HG02884 (cell line): Measurements from ENCODE around the gene ATP6V1D.
"Not testable (repeated sequence)": the region's sequence is repeated elsewhere in the genome, so short reads cannot be mapped to it uniquely, and the experiment has no call there.

Source experiments
- ATAC-seq: cut with Tn5 transposase; IDR thresholded peaks from one replicate; pipeline ENCODE4 v1.9.1; 2021; ENCODE audit warnings: mild to moderate bottlenecking, moderate library complexity; ENCODE audit not compliant: unreplicated experiment

Gene ATP6V1D

GRCh38 chr14:67371247-67372148, 11.9 kb upstream of the ATP6V1D start:
- no peak for ATAC-seq

GRCh38 chr14:67370830-67371229, 11.2 kb upstream of the ATP6V1D start:
- ATAC-seq = no peak

GRCh38 chr14:67365476-67365875, 5.9 kb upstream of the ATP6V1D start:
- ATAC-seq = no peak

- ATAC-seq = peak; percentile 12
Measured at GRCh38 chr14:67360470-67361206, 1.0 kb upstream of the ATP6V1D start.

GRCh38 chr14:67358924-67359774, 455 bp downstream of the ATP6V1D start:
- no peak for ATAC-seq

- ATAC-seq = no peak
Measured at GRCh38 chr14:67357969-67358354, 1.6 kb downstream of the ATP6V1D start.

GRCh38 chr14:67357186-67357968, 2.2 kb downstream of the ATP6V1D start:
- no peak for ATAC-seq

- ATAC-seq = no peak
Measured at GRCh38 chr14:67352055-67352454, 7.5 kb downstream of the ATP6V1D start.

GRCh38 chr14:67345583-67345982, 14.0 kb downstream of the ATP6V1D start:
- no peak for ATAC-seq

GRCh38 chr14:67343601-67344230, 15.9 kb downstream of the ATP6V1D start:
- no peak for ATAC-seq

- not testable (repeated sequence) for ATAC-seq
Measured at GRCh38 chr14:67341231-67341630, 18.4 kb downstream of the ATP6V1D start.

- no peak for ATAC-seq
Measured at GRCh38 chr14:67335781-67336180, 23.8 kb downstream of the ATP6V1D start.

- no peak for ATAC-seq
Measured at GRCh38 chr14:67332468-67332867, 27.1 kb downstream of the ATP6V1D start.

- no peak for ATAC-seq
Measured at GRCh38 chr14:67331368-67332125, 28.1 kb downstream of the ATP6V1D start.

- ATAC-seq = not testable (repeated sequence)
Measured at GRCh38 chr14:67329666-67330065, 29.9 kb downstream of the ATP6V1D start.

- ATAC-seq = no peak
Measured at GRCh38 chr14:67319142-67319541, 40.5 kb downstream of the ATP6V1D start.

GRCh38 chr14:67317822-67318221, 41.8 kb downstream of the ATP6V1D start:
- ATAC-seq = no peak

- ATAC-seq = no peak
Measured at GRCh38 chr14:67313153-67313552, 46.5 kb downstream of the ATP6V1D start.

- no peak for ATAC-seq
Measured at GRCh38 chr14:67311868-67312267, 47.7 kb downstream of the ATP6V1D start.
